GM10248 (cell line): Measurements from ENCODE around the gene CTDSP2.

Source experiments
- CTCF ChIA-PET: fragments of 300-600 bp; sonication (Branson Sonifier 250); formaldehyde crosslinking; extraction: SDS; loops from one replicate; lab custom pipeline; 2021; ENCODE audit warnings: antibody characterized with exemption; lab: Yijun Ruan, JAX
- POLR2A ChIA-PET: fragments of 350-650 bp; sonication (Branson Sonifier 250); formaldehyde crosslinking; extraction: SDS; loops from one replicate; lab custom pipeline; 2020; ENCODE audit warnings: antibody characterized with exemption; lab: Yijun Ruan, JAX
- DNase-seq: peaks from one replicate; pipeline ENCODE4 v3.0.0; 2012; ENCODE audit errors: extremely low spot score
- TF ChIP-seq, protein P1 (sequence below): IDR thresholded peaks from 2 replicates; pipeline ENCODE4 v1.5.1; 2012; ENCODE audit warnings: mild to moderate bottlenecking, low read depth; ENCODE audit errors: extremely low read depth, missing control alignments, control extremely low read depth

The CTDSP2 gene

GRCh38 chr12:57832966-57833365 is 13.6 kb downstream of the CTDSP2 start:
- no peak for DNase-seq
- ChIA-PET POLR2A (interaction anchor here (0.8 kb wide), 1 partner anchor 11 kb away, joined by 9 read pairs; no protein-coding TSS in a partner anchor), CTCF (interaction anchor here (1.0 to 12.3 kb wide), 12 partner anchors 9 to 77 kb away, joined by 3 to 279 read pairs (median 6); partner anchors contain the start of gene CTDSP2)
- TF ChIP-seq, protein P1, sequence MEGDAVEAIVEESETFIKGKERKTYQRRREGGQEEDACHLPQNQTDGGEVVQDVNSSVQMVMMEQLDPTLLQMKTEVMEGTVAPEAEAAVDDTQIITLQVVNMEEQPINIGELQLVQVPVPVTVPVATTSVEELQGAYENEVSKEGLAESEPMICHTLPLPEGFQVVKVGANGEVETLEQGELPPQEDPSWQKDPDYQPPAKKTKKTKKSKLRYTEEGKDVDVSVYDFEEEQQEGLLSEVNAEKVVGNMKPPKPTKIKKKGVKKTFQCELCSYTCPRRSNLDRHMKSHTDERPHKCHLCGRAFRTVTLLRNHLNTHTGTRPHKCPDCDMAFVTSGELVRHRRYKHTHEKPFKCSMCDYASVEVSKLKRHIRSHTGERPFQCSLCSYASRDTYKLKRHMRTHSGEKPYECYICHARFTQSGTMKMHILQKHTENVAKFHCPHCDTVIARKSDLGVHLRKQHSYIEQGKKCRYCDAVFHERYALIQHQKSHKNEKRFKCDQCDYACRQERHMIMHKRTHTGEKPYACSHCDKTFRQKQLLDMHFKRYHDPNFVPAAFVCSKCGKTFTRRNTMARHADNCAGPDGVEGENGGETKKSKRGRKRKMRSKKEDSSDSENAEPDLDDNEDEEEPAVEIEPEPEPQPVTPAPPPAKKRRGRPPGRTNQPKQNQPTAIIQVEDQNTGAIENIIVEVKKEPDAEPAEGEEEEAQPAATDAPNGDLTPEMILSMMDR: no peak

GRCh38 chr12:57830393-57830792 is 16.1 kb downstream of the CTDSP2 start:
- no peak for DNase-seq
- CTCF ChIA-PET: interaction anchor here (1.0 to 2.8 kb wide), 6 partner anchors 14 to 84 kb away, joined by 3 to 28 read pairs (median 3); no protein-coding TSS in a partner anchor
- TF ChIP-seq, protein P1: no peak
- POLR2A ChIA-PET: interaction anchor here (0.5 kb wide), 1 partner anchor 11 kb away, joined by 5 read pairs; no protein-coding TSS in a partner anchor

DNA sequence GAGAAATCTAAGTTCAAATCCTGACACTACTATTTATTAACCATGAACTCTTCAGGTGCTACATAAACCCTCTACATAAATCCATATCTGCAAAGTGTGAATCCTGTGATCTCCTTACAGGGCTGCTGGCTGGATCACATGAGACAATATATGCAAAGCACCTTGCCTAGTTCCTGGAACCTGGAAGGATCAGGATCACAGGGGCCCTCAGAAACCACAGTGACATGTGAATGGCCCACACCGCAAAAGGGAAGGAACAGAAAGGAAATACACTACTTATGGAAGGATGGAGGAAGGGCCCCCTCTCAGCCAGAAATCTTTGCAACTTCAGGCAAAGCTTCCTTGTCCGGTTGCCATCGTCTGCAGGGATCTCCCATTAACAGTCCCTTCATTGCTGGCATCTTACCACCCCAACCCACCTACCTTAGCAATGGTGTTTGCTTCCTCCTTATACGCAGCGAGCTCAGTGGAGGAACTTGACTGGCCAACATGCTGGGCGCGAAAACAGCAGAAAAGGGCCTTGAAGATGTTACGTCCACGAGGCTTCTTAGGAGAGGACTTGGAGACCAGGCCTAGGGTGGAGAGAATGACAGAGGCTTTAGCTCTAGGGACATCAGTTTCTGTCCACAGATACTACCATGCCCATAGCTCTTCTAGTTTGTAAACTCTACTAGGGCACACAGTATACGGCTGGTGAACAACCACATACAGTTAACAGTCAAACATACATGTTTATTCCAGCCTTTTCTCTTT is 17.3 kb downstream of the CTDSP2 start:
- CTCF ChIA-PET: interaction anchor here (0.8 to 2.8 kb wide), 10 partner anchors 8 to 78 kb away, joined by 3 to 28 read pairs (median 4); partner anchors contain the start of gene CTDSP2
- POLR2A ChIA-PET: no interaction called here
- no peak for DNase-seq
- TF ChIP-seq, protein P1: no peak

- TF ChIP-seq, protein P1: no peak
- POLR2A ChIA-PET: no interaction called here
- DNase-seq: no peak
- CTCF ChIA-PET: interaction anchor here (0.8 to 1.5 kb wide), 8 partner anchors 9 to 80 kb away, joined by 3 to 5 read pairs (median 3); no protein-coding TSS in a partner anchor
Measured at GRCh38 chr12:57826966-57827365, 19.6 kb downstream of the CTDSP2 start.

DNA sequence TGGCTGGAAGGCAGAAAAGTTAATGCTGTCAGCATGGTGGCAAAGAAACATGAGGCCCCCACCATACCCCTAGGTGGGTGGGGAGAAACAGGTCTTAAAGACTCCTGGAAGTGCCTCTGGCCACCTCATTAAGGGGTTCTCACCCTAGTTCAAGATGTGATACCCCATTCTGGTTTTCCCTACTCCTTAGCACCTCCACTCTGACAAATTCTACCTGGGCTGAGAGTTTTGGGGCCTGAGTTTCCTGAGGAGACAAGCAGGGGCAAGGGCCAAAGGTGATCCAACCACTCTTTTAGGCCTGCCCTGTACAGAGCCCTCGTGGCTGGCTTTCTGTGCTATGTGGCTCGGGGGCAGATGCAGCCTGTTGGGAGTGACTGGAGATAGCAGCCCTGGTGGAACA is 20.1 kb downstream of the CTDSP2 start:
- no peak for DNase-seq
- CTCF ChIA-PET: interaction anchor here (0.8 to 1.5 kb wide), 5 partner anchors 9 to 81 kb away, joined by 3 to 5 read pairs (median 3); no protein-coding TSS in a partner anchor
- POLR2A ChIA-PET: no interaction called here
- TF ChIP-seq, protein P1: no peak

DNA sequence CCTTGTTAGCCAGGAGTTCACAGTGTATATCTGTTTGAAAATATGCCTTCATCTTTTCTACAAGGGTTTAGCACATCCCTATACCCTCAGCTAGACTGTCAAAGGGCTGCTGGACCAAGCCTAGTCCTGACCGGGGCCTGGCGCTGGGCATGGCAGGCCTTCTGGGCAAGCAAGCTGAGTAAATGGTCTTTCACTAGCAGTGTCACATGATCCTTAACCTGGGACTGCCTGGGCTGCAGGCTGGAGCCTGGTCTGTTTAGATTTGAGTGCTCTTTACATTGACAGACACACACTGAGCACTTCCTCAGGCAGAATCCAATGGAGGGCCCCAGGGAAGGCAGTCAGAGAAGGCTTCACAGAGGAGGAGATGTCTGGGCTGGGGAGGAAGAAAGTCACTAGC is 21.1 kb downstream of the CTDSP2 start:
- ChIA-PET CTCF (interaction anchor here (0.9 to 2.4 kb wide), 8 partner anchors 9 to 84 kb away, joined by 3 to 7 read pairs (median 3); no protein-coding TSS in a partner anchor), POLR2A (no interaction called here)
- DNase-seq: no peak
- TF ChIP-seq, protein P1: no peak
